ENCODE results near the gene DHX8. TPM values are rescaled to one million over a fixed set of nuclear protein-coding genes. Genes with fewer than 3 reads are reported as not detected.

Gene DHX8
- total RNA-seq, 1 experiment from 2014 or later = 24.4 TPM

DNA sequence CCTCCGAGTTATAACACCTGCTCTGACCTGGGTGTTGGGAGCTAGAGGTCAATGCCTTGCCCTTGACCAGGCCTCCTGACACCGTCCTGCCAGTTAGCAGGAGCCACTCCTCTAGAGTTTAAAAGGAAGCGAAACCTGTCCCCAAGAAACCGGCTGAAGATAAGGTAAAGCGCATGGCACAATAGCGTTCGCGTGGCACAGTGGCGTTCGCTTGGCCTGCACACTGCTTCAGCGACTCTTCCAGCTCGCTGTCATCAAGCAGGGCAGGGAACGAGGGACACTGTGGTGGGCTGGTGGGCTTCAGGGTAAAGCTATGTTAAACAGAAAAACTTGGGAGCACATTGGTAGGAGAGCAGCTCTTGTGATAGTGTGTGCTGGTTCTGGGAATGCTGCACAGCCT, 90.6 kb downstream of the DHX8 start:
- intact Hi-C loops (cut with micrococcal nuclease; ENCODE audit: unreplicated experiment) = no loop called here
- Histone ChIP-seq H3K36me3 (ENCODE audit: insufficient read depth, low read length, poor library complexity, severe bottlenecking) (no peaks in the 10 kb centered on the region), H3K4me1 (ENCODE audit: insufficient read depth, low read length, poor library complexity, severe bottlenecking) (no peaks in the 10 kb centered on the region), H3K4me3 (ENCODE audit: low read depth, low read length, poor library complexity, severe bottlenecking) (no peak overlapping the region), H3K27me3 (replicated peaks; ENCODE audit: insufficient read depth, low read depth, low read length, poor library complexity) (no peaks in the 10 kb centered on the region), H3K27ac (ENCODE audit: low read depth, low read length, poor library complexity, severe bottlenecking) (no peak overlapping the region), H3K9me3 (ENCODE audit: low read depth, low read length, poor library complexity, severe bottlenecking) (no peaks in the 10 kb centered on the region)
- ChIA-PET POLR2A (ENCODE audit: low non-redundant PET) (no interaction called here), CTCF (interaction anchor here (2.3 kb wide), 1 partner anchor 99 kb away, joined by 6 read pairs; no protein-coding TSS in a partner anchor)
- no TSS peak for BruUV-seq (replicated peaks)
- DNase-seq (ENCODE audit: low spot score) = no peak
- TF ChIP-seq, protein P1, sequence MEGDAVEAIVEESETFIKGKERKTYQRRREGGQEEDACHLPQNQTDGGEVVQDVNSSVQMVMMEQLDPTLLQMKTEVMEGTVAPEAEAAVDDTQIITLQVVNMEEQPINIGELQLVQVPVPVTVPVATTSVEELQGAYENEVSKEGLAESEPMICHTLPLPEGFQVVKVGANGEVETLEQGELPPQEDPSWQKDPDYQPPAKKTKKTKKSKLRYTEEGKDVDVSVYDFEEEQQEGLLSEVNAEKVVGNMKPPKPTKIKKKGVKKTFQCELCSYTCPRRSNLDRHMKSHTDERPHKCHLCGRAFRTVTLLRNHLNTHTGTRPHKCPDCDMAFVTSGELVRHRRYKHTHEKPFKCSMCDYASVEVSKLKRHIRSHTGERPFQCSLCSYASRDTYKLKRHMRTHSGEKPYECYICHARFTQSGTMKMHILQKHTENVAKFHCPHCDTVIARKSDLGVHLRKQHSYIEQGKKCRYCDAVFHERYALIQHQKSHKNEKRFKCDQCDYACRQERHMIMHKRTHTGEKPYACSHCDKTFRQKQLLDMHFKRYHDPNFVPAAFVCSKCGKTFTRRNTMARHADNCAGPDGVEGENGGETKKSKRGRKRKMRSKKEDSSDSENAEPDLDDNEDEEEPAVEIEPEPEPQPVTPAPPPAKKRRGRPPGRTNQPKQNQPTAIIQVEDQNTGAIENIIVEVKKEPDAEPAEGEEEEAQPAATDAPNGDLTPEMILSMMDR (conservative IDR thresholded peaks at IDR 0.05; ENCODE audit: low read depth, low read length) = no peak
- no peak for TF ChIP-seq EZH2 (IDR thresholded peaks at IDR 0.05; ENCODE audit: borderline replicate concordance, low read depth, low read length, poor library complexity, severe bottlenecking)

- no peaks in the 10 kb centered on the region for H3K4me1 ChIP-seq (ENCODE audit: insufficient read depth, low read length, poor library complexity, severe bottlenecking)
- POLR2A ChIA-PET (ENCODE audit: low non-redundant PET) = no interaction called here
- TF ChIP-seq, protein P1 (conservative IDR thresholded peaks at IDR 0.05; ENCODE audit: low read depth, low read length) = no peak
- TF ChIP-seq EZH2 (IDR thresholded peaks at IDR 0.05; ENCODE audit: borderline replicate concordance, low read depth, low read length, poor library complexity, severe bottlenecking) = no peak
- intact Hi-C loops (cut with micrococcal nuclease; ENCODE audit: unreplicated experiment) = no loop called here
- no peak overlapping the region for H3K4me3 ChIP-seq (ENCODE audit: low read depth, low read length, poor library complexity, severe bottlenecking)
- no peaks in the 10 kb centered on the region for H3K27me3 ChIP-seq (replicated peaks; ENCODE audit: insufficient read depth, low read depth, low read length, poor library complexity)
- no TSS peak for BruUV-seq (replicated peaks)
- no peaks in the 10 kb centered on the region for H3K36me3 ChIP-seq (ENCODE audit: insufficient read depth, low read length, poor library complexity, severe bottlenecking)
- no peaks in the 10 kb centered on the region for H3K9me3 ChIP-seq (ENCODE audit: low read depth, low read length, poor library complexity, severe bottlenecking)
- CTCF ChIA-PET = interaction anchor here (2.3 to 2.8 kb wide), 2 partner anchors 99 kb away, joined by 6 to 23 read pairs; no protein-coding TSS in a partner anchor
- DNase-seq (ENCODE audit: low spot score) = no peak
- no peak overlapping the region for H3K27ac ChIP-seq (ENCODE audit: low read depth, low read length, poor library complexity, severe bottlenecking)
Measured at GRCh38 chr17:43574896-43575525, 91.2 kb downstream of the DHX8 start.

Other genes starting within 250 kb of the DHX8 start
- gene RNU2-1, start 250.0 kb upstream of the DHX8 start, total RNA-seq (2021) = 3,906 and 4,067 TPM in 2 replicates
- gene ARL4D, start 85.0 kb upstream of the DHX8 start, total RNA-seq (2021) = 4.3 and 5.5 TPM in 2 replicates
- gene ETV4, start 62.4 kb downstream of the DHX8 start, total RNA-seq (2021) = 25.7 and 31.2 TPM in 2 replicates
- gene MEOX1, start 177.9 kb downstream of the DHX8 start, total RNA-seq (2021) = 0.82 and 1.1 TPM in 2 replicates

All from A673 (cell line).